ENCODE data around the gene SLC25A1. TPM values are rescaled to one million over a fixed set of nuclear protein-coding genes. Genes with fewer than 3 reads are reported as not detected.

SLC25A1 gene
- polyA plus RNA-seq, 1 of the 3 experiments (the other 2 are of a cell fraction), result 44.7 TPM

- Histone ChIP-seq H2AFZ (ENCODE audit: low read depth) (no peak overlapping the region), H3K36me3 (replicated peaks in 1 of 2; ENCODE audit: control insufficient read depth in 1 of 2, insufficient read depth in 2 of 2, low read length in 1 of 2) (peaks cover 4 to 33% of the 10 kb centered on the region in 2 experiments), H4K20me1 (ENCODE audit: insufficient read depth) (no peaks in the 10 kb centered on the region), H3K9ac (no peak overlapping the region), H3F3A (replicated peaks; ENCODE audit: insufficient read depth) (no peaks in the 10 kb centered on the region), H3K9me3 (no peaks in the 10 kb centered on the region), H3K4me1 (ENCODE audit: control insufficient read depth in 1 of 2, insufficient read depth in 2 of 2, low read depth in 1 of 2, low read length in 1 of 2) (no peaks in the 10 kb centered on the region), H3K4me2 (no peak overlapping the region), H3K27ac (ENCODE audit: low read depth in 2 of 2, low read length in 1 of 2) (no peak overlapping the region), H3K79me2 (ENCODE audit: insufficient read depth) (no peaks in the 10 kb centered on the region), H3K9me2 (no peaks in the 10 kb centered on the region), H3K27me3 (ENCODE audit: insufficient read depth) (no peaks in the 10 kb centered on the region), H3K4me3 (ENCODE audit: low read depth in 2 of 2, low read length in 1 of 2) (no peak overlapping the region)
- no peak for DNase-seq
- TF ChIP-seq YY1 (IDR thresholded peaks at IDR 0.05; ENCODE audit: low read depth), result no peak
- no peak for TF ChIP-seq RFX5 (IDR thresholded peaks at IDR 0.05; ENCODE audit: low read length)
- no peak for TF ChIP-seq TEAD4 (IDR thresholded peaks at IDR 0.05; ENCODE audit: borderline replicate concordance, insufficient read depth)
- CTCF ChIA-PET, result no interaction called here
- 94% methylated on average over 14 of the region's 20 CpGs for WGBS (ENCODE audit: low lambda C conversion rate)
- POLR2A ChIA-PET, result no interaction called here
Observed at GRCh38 chr22:19132153-19132552, 46.4 kb downstream of the SLC25A1 start.

GRCh38 chr22:19131685-19132015, 46.9 kb downstream of the SLC25A1 start:
- H3K9me3 ChIP-seq, result no peaks in the 10 kb centered on the region
- no peaks in the 10 kb centered on the region for H4K20me1 ChIP-seq (ENCODE audit: insufficient read depth)
- no peak overlapping the region for H3K9ac ChIP-seq
- WGBS (ENCODE audit: low lambda C conversion rate), result 89% methylated on average over 3 of the region's 19 CpGs
- H3K27me3 ChIP-seq (ENCODE audit: insufficient read depth), result no peaks in the 10 kb centered on the region
- no peak overlapping the region for H2AFZ ChIP-seq (ENCODE audit: low read depth)
- no peak overlapping the region for H3K4me2 ChIP-seq
- H3K9me2 ChIP-seq, result no peaks in the 10 kb centered on the region
- POLR2A ChIA-PET, result no interaction called here
- H3K79me2 ChIP-seq (ENCODE audit: insufficient read depth), result no peaks in the 10 kb centered on the region
- no peak for TF ChIP-seq PBX3 (IDR thresholded peaks at IDR 0.05)
- TF ChIP-seq TEAD4 (IDR thresholded peaks at IDR 0.05; ENCODE audit: borderline replicate concordance, insufficient read depth), result no peak
- no peak for TF ChIP-seq FOSL2 (IDR thresholded peaks at IDR 0.05; ENCODE audit: borderline replicate concordance, low read depth)
- no peak for TF ChIP-seq FOXJ3 (CRISPR knock-in tag; IDR thresholded peaks at IDR 0.05)
- TF ChIP-seq ZBTB33 (IDR thresholded peaks at IDR 0.05; ENCODE audit: borderline replicate concordance, low read depth), result no peak
- TF ChIP-seq TAF1 (IDR thresholded peaks at IDR 0.05; ENCODE audit: borderline replicate concordance, low read depth, low read length), result no peak
- no peak for TF ChIP-seq CTCF (IDR thresholded peaks at IDR 0.05)
- TF ChIP-seq RXRA (IDR thresholded peaks at IDR 0.05; ENCODE audit: borderline replicate concordance, low read depth), result no peak
- no peak for TF ChIP-seq REST (IDR thresholded peaks at IDR 0.05; ENCODE audit: low read depth, low read length)
- no peak for TF ChIP-seq JUND (IDR thresholded peaks at IDR 0.05)
- TF ChIP-seq POLR2AphosphoS5 (IDR thresholded peaks at IDR 0.05; ENCODE audit: low read depth, low read length), result no peak
- H3K27ac ChIP-seq (ENCODE audit: low read depth in 2 of 2, low read length in 1 of 2), result no peak overlapping the region
- no peak overlapping the region for H3K4me3 ChIP-seq (ENCODE audit: low read depth in 2 of 2, low read length in 1 of 2)
- H3K36me3 ChIP-seq (replicated peaks in 1 of 2; ENCODE audit: control insufficient read depth in 1 of 2, insufficient read depth in 2 of 2, low read length in 1 of 2), result peaks cover 4 to 28% of the 10 kb centered on the region in 2 experiments
- no peaks in the 10 kb centered on the region for H3K4me1 ChIP-seq (ENCODE audit: control insufficient read depth in 1 of 2, insufficient read depth in 2 of 2, low read depth in 1 of 2, low read length in 1 of 2)
- DNase-seq, result no peak
- CTCF ChIA-PET, result no interaction called here
- no peaks in the 10 kb centered on the region for H3F3A ChIP-seq (replicated peaks; ENCODE audit: insufficient read depth)
